Adrenal gland (tissue), 5 donors: ENCODE results near the gene PDE2A.

Source experiments
- POLR2A ChIP-seq, 2 donors: fragments of 450-650 bp; IDR thresholded peaks; one replicate each; pipeline ENCODE4 v1.6.1; 2017; ENCODE audit warnings: antibody characterized with exemption in 2 of 2, mild to moderate bottlenecking in 2 of 2, moderate library complexity in 1 of 2
- TF ChIP-seq, protein P1 (sequence below), 6 experiments: fragments of 450-650 bp in 4 of 6; fragments of 200-600 bp in 2 of 6; sonication (generic) in 1 of 6; IDR thresholded peaks; 1 replicate in 5 of 6; 2 replicates in 1 of 6; pipeline versions ENCODE4 v1.5.1 to v1.8.0; 2016 to 2021; ENCODE audit warnings: antibody characterized with exemption in 6 of 6, mild to moderate bottlenecking in 2 of 6, moderate library complexity in 1 of 6
- donor health status: DM: no; HTN: no; CAD: no.

DNA sequence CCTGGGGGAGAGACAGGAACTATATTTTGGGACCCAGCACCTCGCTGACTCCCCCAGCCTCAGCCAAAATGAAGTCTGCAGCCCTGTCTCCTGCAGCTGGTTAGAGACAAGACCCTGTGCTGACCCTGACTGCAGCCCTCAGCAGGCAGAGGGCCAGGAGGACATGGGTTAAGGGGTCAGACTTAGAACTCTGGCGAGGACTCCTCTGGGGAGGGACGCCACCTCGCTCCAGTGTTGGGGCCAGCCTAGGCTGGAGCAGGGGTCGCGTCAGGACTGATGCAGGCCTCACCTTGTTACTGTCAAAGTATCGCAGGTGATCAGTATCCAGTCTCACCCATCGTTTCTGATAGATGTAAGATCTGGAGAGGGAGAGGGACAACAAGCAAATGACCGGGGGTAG, 36.9 kb upstream of the PDE2A start:
- TF ChIP-seq, protein P1, sequence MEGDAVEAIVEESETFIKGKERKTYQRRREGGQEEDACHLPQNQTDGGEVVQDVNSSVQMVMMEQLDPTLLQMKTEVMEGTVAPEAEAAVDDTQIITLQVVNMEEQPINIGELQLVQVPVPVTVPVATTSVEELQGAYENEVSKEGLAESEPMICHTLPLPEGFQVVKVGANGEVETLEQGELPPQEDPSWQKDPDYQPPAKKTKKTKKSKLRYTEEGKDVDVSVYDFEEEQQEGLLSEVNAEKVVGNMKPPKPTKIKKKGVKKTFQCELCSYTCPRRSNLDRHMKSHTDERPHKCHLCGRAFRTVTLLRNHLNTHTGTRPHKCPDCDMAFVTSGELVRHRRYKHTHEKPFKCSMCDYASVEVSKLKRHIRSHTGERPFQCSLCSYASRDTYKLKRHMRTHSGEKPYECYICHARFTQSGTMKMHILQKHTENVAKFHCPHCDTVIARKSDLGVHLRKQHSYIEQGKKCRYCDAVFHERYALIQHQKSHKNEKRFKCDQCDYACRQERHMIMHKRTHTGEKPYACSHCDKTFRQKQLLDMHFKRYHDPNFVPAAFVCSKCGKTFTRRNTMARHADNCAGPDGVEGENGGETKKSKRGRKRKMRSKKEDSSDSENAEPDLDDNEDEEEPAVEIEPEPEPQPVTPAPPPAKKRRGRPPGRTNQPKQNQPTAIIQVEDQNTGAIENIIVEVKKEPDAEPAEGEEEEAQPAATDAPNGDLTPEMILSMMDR (IDR thresholded peaks at IDR 0.05), result no peak
- TF ChIP-seq POLR2A (IDR thresholded peaks at IDR 0.05), result no peak
